Loucy (cell line): ENCODE results near the gene WDR31.

Experiments
- CTCF ChIP-seq: fragments of 200-600 bp; sonication (generic); conservative IDR thresholded peaks from 2 replicates; pipeline ENCODE4 v1.5.1; 2014; ENCODE audit warnings: mild to moderate bottlenecking, antibody characterized with exemption, low read length
- EZH2phosphoT487 ChIP-seq: fragments of 200-600 bp; IDR thresholded peaks from 2 replicates; pipeline ENCODE4 v1.6.1; 2018; ENCODE audit warnings: antibody characterized with exemption, mild to moderate bottlenecking, moderate library complexity, borderline replicate concordance

DNA sequence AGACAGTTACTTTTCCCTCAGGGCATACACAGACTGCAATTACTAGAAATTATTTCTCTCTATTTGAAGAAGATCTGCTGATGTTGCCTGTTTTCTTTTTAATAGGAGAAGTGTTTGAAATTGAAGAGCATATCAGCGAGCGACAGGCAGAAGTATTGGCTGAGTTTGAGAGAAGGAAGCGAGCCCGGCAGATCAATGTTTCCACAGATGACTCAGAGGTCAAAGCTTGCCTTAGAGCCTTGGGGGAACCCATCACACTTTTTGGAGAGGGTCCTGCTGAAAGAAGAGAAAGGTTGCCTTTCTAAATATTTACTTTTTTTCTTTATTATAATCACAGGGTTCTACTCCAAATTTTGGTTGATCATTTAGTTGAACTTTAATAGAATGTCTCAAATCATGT, 61.2 kb downstream of the WDR31 start:
- TF ChIP-seq CTCF (no peak), EZH2phosphoT487 (no peak)
